HG02885 (cell line): ENCODE results near the gene BYSL.
A peak's percentile ranks its signal among the peaks of the same experiment; 100 is the strongest.
"Not testable (repeated sequence)": the region's sequence is repeated elsewhere in the genome, so short reads cannot be mapped to it uniquely, and the experiment has no call there.

Source experiments
- ATAC-seq: cut with Tn5 transposase; IDR thresholded peaks from one replicate; pipeline ENCODE4 v1.9.1; 2021; ENCODE audit warnings: mild to moderate bottlenecking; ENCODE audit not compliant: unreplicated experiment, poor library complexity

The BYSL gene

GRCh38 chr6:41940759-41941279, 19.5 kb downstream of the BYSL start:
- peak; percentile 2 for ATAC-seq

GRCh38 chr6:41941280-41942066, 20.2 kb downstream of the BYSL start, which contains the start of gene CCND3:
Gene CCND3 (minus strand): TSS chr6:41941808. CDS start chr6:41941649, 159 bp downstream.
- ATAC-seq = peak; percentile 97

GRCh38 chr6:41942067-41942851, 21.0 kb downstream of the BYSL start:
- no peak for ATAC-seq

- not testable (repeated sequence) for ATAC-seq
These were observed 21.6 kb downstream of the BYSL start for GRCh38 chr6:41942882-41943281.

- no peak for ATAC-seq
These were observed 22.2 kb downstream of the BYSL start for GRCh38 chr6:41943456-41943855.

- ATAC-seq = no peak
These were observed 26.4 kb downstream of the BYSL start for GRCh38 chr6:41947581-41948220.

- ATAC-seq = no peak
These were observed 33.4 kb downstream of the BYSL start for GRCh38 chr6:41954668-41955067.

GRCh38 chr6:41955412-41955811, 34.1 kb downstream of the BYSL start:
- ATAC-seq = no peak

- no peak for ATAC-seq
These were observed 35.8 kb downstream of the BYSL start for GRCh38 chr6:41957117-41957516.

GRCh38 chr6:41958022-41958856, 36.9 kb downstream of the BYSL start:
- no peak for ATAC-seq

- ATAC-seq = no peak
These were observed 38.7 kb downstream of the BYSL start for GRCh38 chr6:41960028-41960427.

- no peak for ATAC-seq
These were observed 42.1 kb downstream of the BYSL start for GRCh38 chr6:41963371-41963770.

- no peak for ATAC-seq
These were observed 43.0 kb downstream of the BYSL start for GRCh38 chr6:41964201-41964887.

GRCh38 chr6:41965429-41966213, 44.3 kb downstream of the BYSL start:
- no peak for ATAC-seq

- ATAC-seq = no peak
These were observed 45.1 kb downstream of the BYSL start for GRCh38 chr6:41966214-41966920.

- no peak for ATAC-seq
These were observed 45.6 kb downstream of the BYSL start for GRCh38 chr6:41966961-41967311.

- no peak for ATAC-seq
These were observed 46.3 kb downstream of the BYSL start for GRCh38 chr6:41967312-41968287.
